ENCODE results near the gene SETD4. TPM values are rescaled to one million over a fixed set of nuclear protein-coding genes. Genes with fewer than 3 reads are reported as not detected.

SETD4 gene
- total and polyA plus RNA-seq, 4 donors, result 2.9 to 12.0 (median 6.8) TPM

DNA sequence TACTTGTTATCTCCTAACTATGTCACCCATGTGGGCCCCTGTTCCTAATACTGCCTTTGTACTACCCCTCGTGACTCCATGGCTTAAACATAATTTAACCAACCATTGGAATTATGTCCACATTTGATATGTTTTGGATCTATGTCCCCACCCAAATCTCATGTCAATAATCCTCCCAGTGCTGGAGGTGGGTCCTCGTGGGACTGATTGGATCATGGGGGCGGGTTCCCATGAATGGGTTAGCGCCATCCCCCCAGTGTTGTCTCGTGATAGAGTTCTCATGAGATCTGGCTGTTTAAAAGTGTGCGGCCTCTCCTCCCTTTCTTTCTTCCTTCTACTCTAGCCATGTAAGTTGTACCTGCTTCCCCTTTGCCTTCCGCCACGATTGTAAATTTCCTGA lies 19.3 kb upstream of the SETD4 start:
- Histone ChIP-seq H3K4me1 (ENCODE audit: control insufficient read depth in 4 of 4, insufficient read depth in 4 of 4, low read length in 3 of 4) (peaks cover 4 to 33% (median 15%) of the 10 kb centered on the region in 4 donors), H3K27me3 (ENCODE audit: control insufficient read depth in 4 of 4, insufficient read depth in 4 of 4, low read length in 3 of 4) (no peaks in the 10 kb centered on the region), H3K9ac (ENCODE audit: low read depth in 1 of 2, low read length in 2 of 2) (no peak overlapping the region), H3K36me3 (ENCODE audit: control insufficient read depth in 4 of 4, insufficient read depth in 3 of 4, low read depth in 1 of 4, low read length in 3 of 4) (peaks cover 0 to 2% (median 0%) of the 10 kb centered on the region in 4 donors), H3K4me3 (ENCODE audit: low read depth in 1 of 3, low read length in 3 of 3) (no peak overlapping the region), H3K9me3 (ENCODE audit: control insufficient read depth in 4 of 4, low read length in 3 of 4) (no peaks in the 10 kb centered on the region), H3K27ac (ENCODE audit: low read depth in 1 of 2, low read length in 2 of 2) (peak overlapping the region; percentile 73 to 89)
- TF ChIP-seq MAX (IDR thresholded peaks at IDR 0.05), result no peak
- no peak for TF ChIP-seq JUND (IDR thresholded peaks at IDR 0.05)
- TF ChIP-seq HNF4A (conservative IDR thresholded peaks at IDR 0.05), result no peak
- no peak for TF ChIP-seq SP1 (IDR thresholded peaks at IDR 0.05)
- no peak for TF ChIP-seq FOXA1 (IDR thresholded peaks at IDR 0.05)
- TF ChIP-seq ZBTB33 (IDR thresholded peaks at IDR 0.05), result no peak
- no peak for DNase-seq (ENCODE audit: low spot score)
- 63% methylated on average over 8 of the region's 8 CpGs for WGBS

DNA sequence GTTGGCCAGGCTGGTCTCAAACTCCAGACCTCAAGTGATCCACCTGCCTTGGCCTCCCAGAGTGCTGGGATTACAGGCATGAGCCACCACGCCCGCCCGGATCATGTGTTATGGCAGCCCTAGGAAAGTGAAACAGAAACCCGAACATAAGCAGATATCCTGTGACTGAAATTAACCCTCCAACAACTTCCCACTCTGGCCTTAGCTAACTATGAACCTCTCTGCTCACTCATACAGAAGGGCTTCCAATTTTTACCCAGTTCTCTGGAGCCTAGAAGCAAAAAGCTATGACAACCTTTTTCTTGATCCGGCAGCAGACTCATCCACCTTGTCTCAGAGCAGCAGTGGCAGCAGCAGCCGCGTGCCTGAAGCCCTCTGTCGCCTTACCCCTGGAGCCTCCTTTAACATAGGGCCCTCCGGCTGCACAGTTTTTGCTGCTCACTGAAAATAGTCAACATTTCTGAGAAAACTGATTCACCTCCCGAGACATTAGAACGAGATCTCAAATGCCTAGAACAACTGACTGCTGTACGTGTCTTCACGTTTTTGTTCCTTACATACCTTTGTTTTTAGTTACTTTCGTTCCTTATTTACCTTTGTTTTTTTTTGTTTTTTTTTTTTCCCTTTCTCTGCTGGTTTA lies 18.8 kb upstream of the SETD4 start:
- WGBS, result 58% methylated on average over 14 of the region's 14 CpGs

More for the DNA sequence above, 18.8 kb upstream of the SETD4 start:
- H3K9ac ChIP-seq (ENCODE audit: low read depth in 1 of 2, low read length in 2 of 2), result no peak overlapping the region
- no peaks in the 10 kb centered on the region for H3K27me3 ChIP-seq (ENCODE audit: control insufficient read depth in 4 of 4, insufficient read depth in 4 of 4, low read length in 3 of 4)
- TF ChIP-seq REST (IDR thresholded peaks at IDR 0.05) (no peak), EGR1 (IDR thresholded peaks at IDR 0.05; ENCODE audit: low read depth in 2 of 2) (no peak), FOXA2 (IDR thresholded peaks at IDR 0.05) (no peak), HNF4A (conservative IDR thresholded peaks at IDR 0.05) (peak in 1 of 2 donors; percentile 5), ATF3 (IDR thresholded peaks at IDR 0.05) (no peak), JUND (IDR thresholded peaks at IDR 0.05) (no peak), NR2F2 (IDR thresholded peaks at IDR 0.05) (no peak), FOXA1 (IDR thresholded peaks at IDR 0.05) (no peak), SP1 (IDR thresholded peaks at IDR 0.05) (no peak), RXRA (IDR thresholded peaks at IDR 0.05) (peak in 1 of 2 donors; percentile 11), HNF4G (IDR thresholded peaks at IDR 0.05) (no peak), MAX (IDR thresholded peaks at IDR 0.05) (peak; percentile 47), ZBTB33 (IDR thresholded peaks at IDR 0.05) (no peak), RAD21 (IDR thresholded peaks at IDR 0.05) (no peak), TAF1 (conservative IDR thresholded peaks at IDR 0.05) (no peak), GABPA (IDR thresholded peaks at IDR 0.05 in 1 of 2, conservative IDR thresholded peaks at IDR 0.05 in 1 of 2) (no peak), YY1 (IDR thresholded peaks at IDR 0.05) (peak; percentile 66)
- TF ChIP-seq, protein P1, sequence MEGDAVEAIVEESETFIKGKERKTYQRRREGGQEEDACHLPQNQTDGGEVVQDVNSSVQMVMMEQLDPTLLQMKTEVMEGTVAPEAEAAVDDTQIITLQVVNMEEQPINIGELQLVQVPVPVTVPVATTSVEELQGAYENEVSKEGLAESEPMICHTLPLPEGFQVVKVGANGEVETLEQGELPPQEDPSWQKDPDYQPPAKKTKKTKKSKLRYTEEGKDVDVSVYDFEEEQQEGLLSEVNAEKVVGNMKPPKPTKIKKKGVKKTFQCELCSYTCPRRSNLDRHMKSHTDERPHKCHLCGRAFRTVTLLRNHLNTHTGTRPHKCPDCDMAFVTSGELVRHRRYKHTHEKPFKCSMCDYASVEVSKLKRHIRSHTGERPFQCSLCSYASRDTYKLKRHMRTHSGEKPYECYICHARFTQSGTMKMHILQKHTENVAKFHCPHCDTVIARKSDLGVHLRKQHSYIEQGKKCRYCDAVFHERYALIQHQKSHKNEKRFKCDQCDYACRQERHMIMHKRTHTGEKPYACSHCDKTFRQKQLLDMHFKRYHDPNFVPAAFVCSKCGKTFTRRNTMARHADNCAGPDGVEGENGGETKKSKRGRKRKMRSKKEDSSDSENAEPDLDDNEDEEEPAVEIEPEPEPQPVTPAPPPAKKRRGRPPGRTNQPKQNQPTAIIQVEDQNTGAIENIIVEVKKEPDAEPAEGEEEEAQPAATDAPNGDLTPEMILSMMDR (IDR thresholded peaks at IDR 0.05; ENCODE audit: low read depth, low read length, missing input control), result no peak
- H3K27ac ChIP-seq (ENCODE audit: low read depth in 1 of 2, low read length in 2 of 2), result peak overlapping the region; percentile 73 to 89
- no peaks in the 10 kb centered on the region for H3K9me3 ChIP-seq (ENCODE audit: control insufficient read depth in 4 of 4, low read length in 3 of 4)
- H3K36me3 ChIP-seq (ENCODE audit: control insufficient read depth in 4 of 4, insufficient read depth in 3 of 4, low read depth in 1 of 4, low read length in 3 of 4), result peaks cover 0 to 2% (median 0%) of the 10 kb centered on the region in 4 donors
- no peak for DNase-seq (ENCODE audit: low spot score)
- H3K4me1 ChIP-seq (ENCODE audit: control insufficient read depth in 4 of 4, insufficient read depth in 4 of 4, low read length in 3 of 4), result peaks cover 4 to 33% (median 15%) of the 10 kb centered on the region in 4 donors
- no peak overlapping the region for H3K4me3 ChIP-seq (ENCODE audit: low read depth in 1 of 3, low read length in 3 of 3)

All from liver (tissue), 9 donors.